Tibial nerve (tissue), 4 donors: ENCODE measurements around the gene UTS2R.

Experiments
- EP300 ChIP-seq, 2 donors: sonication (generic); formaldehyde crosslinking; IDR thresholded peaks; one replicate each; pipeline ENCODE4 v1.6.1; 2017; ENCODE audit warnings: antibody characterized with exemption in 2 of 2, mild to moderate bottlenecking in 1 of 2
- POLR2A ChIP-seq, 2 donors: fragments of 450-650 bp; IDR thresholded peaks; one replicate each; pipeline ENCODE4 v1.6.1; 2017; ENCODE audit warnings: antibody characterized with exemption in 2 of 2, mild to moderate bottlenecking in 2 of 2, moderate library complexity in 2 of 2
- TF ChIP-seq, protein P1 (sequence below), 5 experiments: fragments of 200-600 bp in 3 of 5; fragments of 450-650 bp in 2 of 5; sonication (generic) in 3 of 5; IDR thresholded peaks; one replicate each; pipeline ENCODE4 v1.5.1; 2016 to 2019; ENCODE audit warnings: antibody characterized with exemption in 5 of 5, mild to moderate bottlenecking in 3 of 5, moderate library complexity in 2 of 5

DNA sequence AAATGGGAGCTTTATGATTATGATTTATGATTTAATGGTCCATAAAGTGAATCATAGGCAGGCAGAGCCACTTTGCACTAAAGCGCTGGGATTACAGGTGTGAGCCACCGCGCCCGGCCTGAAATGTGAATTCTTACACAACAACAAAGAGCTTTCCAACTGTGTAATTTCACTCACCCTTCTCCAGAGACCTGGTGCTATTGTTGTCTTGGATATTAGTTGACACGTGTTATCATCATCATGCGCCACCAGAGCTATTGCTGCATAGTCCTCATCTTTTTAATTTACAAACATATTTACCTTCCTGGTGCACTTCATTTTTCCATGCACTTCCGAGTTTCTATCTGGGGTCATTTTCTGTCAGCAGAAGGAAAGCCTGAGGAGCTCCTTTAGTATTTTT is 4.8 kb upstream of the UTS2R start:
- TF ChIP-seq, protein P1, sequence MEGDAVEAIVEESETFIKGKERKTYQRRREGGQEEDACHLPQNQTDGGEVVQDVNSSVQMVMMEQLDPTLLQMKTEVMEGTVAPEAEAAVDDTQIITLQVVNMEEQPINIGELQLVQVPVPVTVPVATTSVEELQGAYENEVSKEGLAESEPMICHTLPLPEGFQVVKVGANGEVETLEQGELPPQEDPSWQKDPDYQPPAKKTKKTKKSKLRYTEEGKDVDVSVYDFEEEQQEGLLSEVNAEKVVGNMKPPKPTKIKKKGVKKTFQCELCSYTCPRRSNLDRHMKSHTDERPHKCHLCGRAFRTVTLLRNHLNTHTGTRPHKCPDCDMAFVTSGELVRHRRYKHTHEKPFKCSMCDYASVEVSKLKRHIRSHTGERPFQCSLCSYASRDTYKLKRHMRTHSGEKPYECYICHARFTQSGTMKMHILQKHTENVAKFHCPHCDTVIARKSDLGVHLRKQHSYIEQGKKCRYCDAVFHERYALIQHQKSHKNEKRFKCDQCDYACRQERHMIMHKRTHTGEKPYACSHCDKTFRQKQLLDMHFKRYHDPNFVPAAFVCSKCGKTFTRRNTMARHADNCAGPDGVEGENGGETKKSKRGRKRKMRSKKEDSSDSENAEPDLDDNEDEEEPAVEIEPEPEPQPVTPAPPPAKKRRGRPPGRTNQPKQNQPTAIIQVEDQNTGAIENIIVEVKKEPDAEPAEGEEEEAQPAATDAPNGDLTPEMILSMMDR (IDR thresholded peaks at IDR 0.05) = no peak
- TF ChIP-seq POLR2A (IDR thresholded peaks at IDR 0.05) = no peak
- TF ChIP-seq EP300 (IDR thresholded peaks at IDR 0.05) = no peak
